Activated CD4-positive, alpha-beta T cell treated with anti-CD3 and anti-CD28 coated beads, Interleukin-10, Interleukin-2, amounts not matched to agents 100 ng/mL and 50 ng/mL, durations not matched to agents 16 hours and 8 hours (primary cell): Measurements from ENCODE around the gene MAMLD1.

ENCODE experiments used
- DNase-seq: peaks from one replicate; pipeline ENCODE4 v3.0.0-alpha.2; 2020

The MAMLD1 gene

GRCh38 chrX:150542846-150543229 lies 179.7 kb downstream of the MAMLD1 start:
- DNase-seq: no peak

DNA sequence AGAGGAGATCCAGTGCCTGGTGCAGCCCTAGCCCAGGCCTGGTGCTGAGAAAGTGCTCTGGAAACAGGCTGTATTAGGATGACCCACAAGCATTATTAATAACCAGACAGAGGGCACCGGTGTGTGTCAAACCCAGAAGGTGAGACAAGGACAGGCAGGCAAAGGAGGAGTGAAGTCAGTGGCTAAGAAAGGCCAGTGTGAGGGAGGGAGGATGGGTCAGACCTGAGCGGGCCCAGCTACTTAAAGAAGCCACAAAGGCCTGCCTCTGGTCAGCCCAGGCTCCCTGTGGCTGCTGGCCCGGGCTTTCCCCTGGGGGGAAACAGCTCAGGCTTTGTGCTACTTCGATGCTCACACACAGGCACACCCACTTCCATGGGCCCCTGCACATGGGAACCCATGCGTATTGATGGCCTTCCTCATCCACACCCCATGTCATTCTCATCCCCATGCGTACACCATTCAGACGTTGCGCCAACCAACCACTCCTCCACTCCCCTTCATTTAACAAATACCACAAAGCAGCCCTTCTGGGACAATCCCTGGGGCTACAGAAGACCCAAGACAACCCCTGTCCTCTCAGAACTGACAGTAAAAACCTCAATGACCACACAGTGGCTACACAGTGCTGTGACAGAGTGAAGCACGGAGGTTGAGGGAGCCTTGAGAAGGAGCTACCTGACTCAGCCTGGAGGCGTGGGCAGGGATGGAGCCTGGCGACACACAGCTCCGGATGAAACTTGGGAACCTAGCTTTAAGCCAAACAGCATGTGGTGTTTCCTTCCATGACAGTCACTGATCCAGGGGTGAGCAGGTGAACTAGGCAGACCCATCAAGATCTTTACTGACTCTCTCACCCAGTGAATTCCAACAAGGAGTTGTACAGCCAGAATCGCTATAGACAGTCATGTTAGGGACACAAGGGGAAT lies 180.4 kb downstream of the MAMLD1 start:
- DNase-seq: no peak

- peak; percentile 23 for DNase-seq
Observed at GRCh38 chrX:150544222-150544787, 181.2 kb downstream of the MAMLD1 start.

DNA sequence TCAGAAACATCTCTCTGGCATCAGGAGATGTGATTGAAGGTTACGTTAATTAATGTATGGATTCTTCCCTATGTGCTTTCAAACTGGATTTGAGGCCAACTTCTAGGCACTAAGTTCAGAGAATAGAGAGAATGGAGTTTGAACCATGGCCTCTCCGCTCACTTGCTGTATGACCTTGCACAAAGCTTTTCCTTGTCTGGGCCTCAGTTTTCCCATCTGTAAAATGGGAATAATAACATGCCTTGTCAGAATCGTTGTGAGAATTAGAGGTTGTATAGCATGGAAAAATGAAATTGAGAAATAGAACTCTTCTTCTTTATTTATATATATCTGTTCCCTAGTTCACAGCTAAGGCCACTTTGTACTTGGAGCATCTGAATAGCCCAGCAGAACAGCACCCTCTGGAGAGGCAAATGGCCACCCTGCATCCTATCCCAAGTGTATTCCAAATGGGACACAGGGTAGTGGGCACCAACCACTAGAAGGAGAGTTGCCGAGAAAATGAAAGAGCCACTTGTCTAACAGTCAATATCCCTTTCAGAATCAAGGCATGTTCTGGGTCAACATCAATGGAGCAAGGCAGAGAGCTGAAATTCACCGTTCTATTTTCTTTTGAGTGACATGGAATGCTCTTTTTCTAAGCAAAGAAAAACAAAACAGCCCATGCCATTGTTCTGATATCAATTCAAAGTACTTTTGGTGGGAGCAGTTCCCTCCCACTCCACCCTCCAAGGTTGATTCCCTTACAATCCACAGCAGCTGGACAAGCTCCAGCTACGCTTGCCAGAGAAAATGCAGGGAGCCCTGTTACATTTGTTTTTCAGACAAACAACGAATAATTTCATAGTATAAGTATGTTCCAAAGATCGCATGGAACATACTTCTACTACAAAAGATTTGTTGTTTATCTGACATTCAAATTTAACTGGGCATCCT lies 182.0 kb downstream of the MAMLD1 start:
- DNase-seq: no peak

DNA sequence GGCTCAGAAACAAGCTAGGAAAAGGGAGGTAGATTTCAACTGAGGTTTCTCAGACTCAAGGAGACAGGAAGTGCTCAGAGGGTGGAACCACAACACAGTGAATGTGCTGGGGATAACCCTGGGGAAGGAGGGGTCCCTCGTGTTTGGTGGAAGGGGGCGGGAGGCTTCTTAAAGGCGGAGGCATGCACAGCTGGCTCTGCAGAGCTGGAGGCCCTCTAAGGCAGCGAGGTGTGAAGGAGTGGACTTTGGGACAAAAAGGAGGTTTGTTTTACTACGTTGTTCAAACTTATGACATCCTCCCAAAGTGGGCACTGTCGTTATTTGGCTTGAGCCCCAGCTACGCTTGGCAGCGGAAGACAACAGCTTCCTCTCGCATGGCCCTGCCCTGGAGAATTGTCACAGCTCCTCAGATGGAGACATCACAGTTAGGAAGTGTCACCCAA lies 183.6 kb downstream of the MAMLD1 start:
- no peak for DNase-seq

DNA sequence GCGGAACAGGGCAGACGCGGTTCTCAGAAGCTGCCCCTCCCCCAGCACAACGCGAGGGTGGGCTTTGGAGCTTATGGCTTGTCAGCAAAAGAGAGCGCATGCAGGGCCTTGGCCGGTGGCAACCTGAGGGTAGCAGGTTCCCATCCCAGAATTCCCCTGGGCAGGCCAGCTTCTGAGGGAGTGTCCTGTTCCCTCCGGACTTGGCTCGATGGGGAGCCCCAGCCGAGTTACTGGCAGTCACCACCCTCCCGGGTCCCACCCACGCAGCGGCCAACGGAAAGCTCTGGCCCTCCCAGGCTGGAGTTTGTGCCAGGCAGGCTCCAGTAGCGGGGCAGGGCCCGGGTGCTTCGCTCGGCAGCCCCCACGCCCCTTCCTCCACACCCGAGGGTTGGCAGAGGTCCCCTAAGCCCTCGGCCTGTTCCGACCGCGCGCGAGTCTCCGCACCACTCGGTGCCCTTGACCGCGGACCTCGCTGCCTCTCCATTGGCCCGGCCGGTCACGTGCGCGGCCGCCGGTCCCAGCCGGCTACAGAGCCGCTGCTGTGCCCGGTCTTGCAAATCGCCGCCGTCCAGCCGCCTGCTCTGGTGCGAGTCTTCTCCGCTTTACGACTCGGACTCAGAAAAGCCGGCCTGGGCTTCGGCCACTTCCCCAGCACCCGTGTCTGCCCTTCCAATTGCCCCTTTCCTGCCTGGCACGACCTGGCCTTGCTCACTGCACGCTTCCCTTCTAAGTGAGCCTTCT lies 184.4 kb downstream of the MAMLD1 start:
- no peak for DNase-seq

- no peak for DNase-seq
Observed at GRCh38 chrX:150548251-150548650, 185.1 kb downstream of the MAMLD1 start.

DNA sequence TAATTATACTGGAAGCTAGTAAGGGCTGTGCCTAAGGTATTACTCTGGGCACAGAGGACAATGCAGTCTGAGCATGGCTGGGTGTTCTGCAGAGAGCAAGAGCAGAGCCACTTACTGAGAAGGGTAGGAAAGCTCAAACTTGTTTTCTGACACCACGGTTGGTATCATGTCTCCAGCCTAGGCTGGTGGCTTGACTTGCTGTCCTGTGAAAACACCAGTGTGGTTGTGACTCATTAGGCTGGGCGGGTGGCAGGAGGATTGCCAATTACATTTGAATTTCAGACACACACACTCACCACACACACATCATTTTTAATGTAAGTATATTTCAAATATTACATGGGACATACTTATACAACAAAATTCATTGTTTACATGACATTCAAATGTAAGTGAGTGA lies 185.6 kb downstream of the MAMLD1 start:
- DNase-seq: peak; percentile 47

GRCh38 chrX:150551963-150552362 lies 188.8 kb downstream of the MAMLD1 start:
- no peak for DNase-seq

DNA sequence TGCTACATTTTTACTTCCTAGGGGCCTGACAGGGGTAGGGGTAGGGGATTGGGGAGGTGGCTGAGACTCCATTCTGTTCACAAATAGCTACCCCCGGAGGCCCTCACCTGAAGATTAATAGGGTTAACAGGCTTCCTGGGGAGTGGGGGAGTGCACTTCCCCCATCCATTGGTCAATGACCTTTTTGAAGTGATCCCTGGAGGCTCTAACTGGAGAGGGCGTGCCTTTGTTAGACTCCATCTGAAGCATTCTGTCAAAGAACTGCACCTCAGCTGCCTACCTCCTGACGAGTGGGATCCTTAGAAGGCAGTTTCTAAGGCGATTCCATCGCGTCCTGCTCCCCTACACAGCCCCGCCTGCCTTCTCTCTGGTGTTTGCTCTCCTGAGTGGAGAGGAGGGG lies 195.3 kb downstream of the MAMLD1 start:
- DNase-seq: no peak
